ENCODE data around the gene AGTPBP1. TPM values are rescaled to one million over a fixed set of nuclear protein-coding genes. Genes with fewer than 3 reads are reported as not detected.

The AGTPBP1 gene
- total and polyA plus RNA-seq, 4 donors, result 8.6 to 32.7 (median 18.3) TPM

GRCh38 chr9:85639675-85640186 is 102.0 kb downstream of the AGTPBP1 start:
- intact Hi-C loops (cut with DNase I), result no loop called here
- no peak overlapping the region for H3K27ac ChIP-seq (ENCODE audit: low read depth in 1 of 2, low read length in 2 of 2)
- DNase-seq (no peak), ATAC-seq (ENCODE audit: low FRiP score) (no peak)
- no peaks in the 10 kb centered on the region for H3K27me3 ChIP-seq (ENCODE audit: control insufficient read depth in 1 of 2, insufficient read depth in 2 of 2, low read length in 1 of 2)
- 87 to 90% methylated on average over 3 of the region's 3 CpGs for WGBS, 2 donors
- H3K36me3 ChIP-seq (ENCODE audit: control insufficient read depth in 1 of 2, insufficient read depth in 2 of 2, low read length in 1 of 2), result no peaks in the 10 kb centered on the region
- H3K4me1 ChIP-seq (ENCODE audit: control insufficient read depth in 1 of 2, insufficient read depth in 2 of 2, low read length in 2 of 2), result no peaks in the 10 kb centered on the region
- no peaks in the 10 kb centered on the region for H3K9me3 ChIP-seq (ENCODE audit: control insufficient read depth, low read length)
- no peak overlapping the region for H3K4me3 ChIP-seq (ENCODE audit: low read length in 2 of 2)

GRCh38 chr9:85631809-85632208 is 109.9 kb downstream of the AGTPBP1 start:
- DNase-seq, result no peak
- H3K9me3 ChIP-seq (ENCODE audit: control insufficient read depth, low read length), result no peaks in the 10 kb centered on the region
- H3K4me1 ChIP-seq (ENCODE audit: control insufficient read depth in 1 of 2, insufficient read depth in 2 of 2, low read length in 2 of 2), result no peaks in the 10 kb centered on the region
- no peak for ATAC-seq (ENCODE audit: low FRiP score)
- peaks cover 0 to 8% of the 10 kb centered on the region in 2 donors for H3K36me3 ChIP-seq (ENCODE audit: control insufficient read depth in 1 of 2, insufficient read depth in 2 of 2, low read length in 1 of 2)
- 96 to 100% methylated on average over 1 of the region's 1 CpG for WGBS, 2 donors
- no peaks in the 10 kb centered on the region for H3K27me3 ChIP-seq (ENCODE audit: control insufficient read depth in 1 of 2, insufficient read depth in 2 of 2, low read length in 1 of 2)
- H3K27ac ChIP-seq (ENCODE audit: low read depth in 1 of 2, low read length in 2 of 2), result no peak overlapping the region
- no peak overlapping the region for H3K4me3 ChIP-seq (ENCODE audit: low read length in 2 of 2)
- intact Hi-C loops (cut with DNase I), result no loop called here

GRCh38 chr9:85630676-85631075 is 111.1 kb downstream of the AGTPBP1 start:
- WGBS, 2 donors, result 91 to 96% methylated on average over 1 of the region's 1 CpG
- intact Hi-C loops (cut with DNase I), result no loop called here
- ATAC-seq (ENCODE audit: low FRiP score), result no peak
- Histone ChIP-seq H3K27me3 (ENCODE audit: control insufficient read depth in 1 of 2, insufficient read depth in 2 of 2, low read length in 1 of 2) (no peaks in the 10 kb centered on the region), H3K9me3 (ENCODE audit: control insufficient read depth, low read length) (no peaks in the 10 kb centered on the region), H3K27ac (ENCODE audit: low read depth in 1 of 2, low read length in 2 of 2) (no peak overlapping the region), H3K4me1 (ENCODE audit: control insufficient read depth in 1 of 2, insufficient read depth in 2 of 2, low read length in 2 of 2) (no peaks in the 10 kb centered on the region), H3K36me3 (ENCODE audit: control insufficient read depth in 1 of 2, insufficient read depth in 2 of 2, low read length in 1 of 2) (peaks cover 0 to 8% of the 10 kb centered on the region in 2 donors), H3K4me3 (ENCODE audit: low read length in 2 of 2) (no peak overlapping the region)
- no peak for DNase-seq

GRCh38 chr9:85617141-85617670 is 124.5 kb downstream of the AGTPBP1 start:
- H3K4me1 ChIP-seq (ENCODE audit: control insufficient read depth in 1 of 2, insufficient read depth in 2 of 2, low read length in 2 of 2), result no peaks in the 10 kb centered on the region
- intact Hi-C loops (cut with DNase I), result no loop called here
- H3K27ac ChIP-seq (ENCODE audit: low read depth in 1 of 2, low read length in 2 of 2), result no peak overlapping the region
- no peaks in the 10 kb centered on the region for H3K9me3 ChIP-seq (ENCODE audit: control insufficient read depth, low read length)
- no peaks in the 10 kb centered on the region for H3K27me3 ChIP-seq (ENCODE audit: control insufficient read depth in 1 of 2, insufficient read depth in 2 of 2, low read length in 1 of 2)
- DNase-seq (no peak), ATAC-seq (ENCODE audit: low FRiP score) (no peak)
- WGBS, 2 donors, result 88 to 94% methylated on average over 1 of the region's 1 CpG
- no peak overlapping the region for H3K4me3 ChIP-seq (ENCODE audit: low read length in 2 of 2)
- H3K36me3 ChIP-seq (ENCODE audit: control insufficient read depth in 1 of 2, insufficient read depth in 2 of 2, low read length in 1 of 2), result no peaks in the 10 kb centered on the region

GRCh38 chr9:85615792-85616191 is 126.0 kb downstream of the AGTPBP1 start:
- ATAC-seq (ENCODE audit: low FRiP score), result no peak
- Histone ChIP-seq H3K4me3 (ENCODE audit: low read length in 2 of 2) (no peak overlapping the region), H3K9me3 (ENCODE audit: control insufficient read depth, low read length) (no peaks in the 10 kb centered on the region), H3K27ac (ENCODE audit: low read depth in 1 of 2, low read length in 2 of 2) (no peak overlapping the region), H3K36me3 (ENCODE audit: control insufficient read depth in 1 of 2, insufficient read depth in 2 of 2, low read length in 1 of 2) (no peaks in the 10 kb centered on the region), H3K4me1 (ENCODE audit: control insufficient read depth in 1 of 2, insufficient read depth in 2 of 2, low read length in 2 of 2) (no peaks in the 10 kb centered on the region), H3K27me3 (ENCODE audit: control insufficient read depth in 1 of 2, insufficient read depth in 2 of 2, low read length in 1 of 2) (no peaks in the 10 kb centered on the region)
- WGBS, 2 donors, result 95% methylated on average over 1 of the region's 1 CpG
- intact Hi-C loops (cut with DNase I), result no loop called here
- no peak for DNase-seq

- H3K4me3 ChIP-seq (ENCODE audit: low read length in 2 of 2), result peak overlapping the region; percentile 31 to 41
- intact Hi-C loops (cut with DNase I), result loop anchor here (5.0 kb wide), 1 partner anchor 1213 kb away; no protein-coding TSS in a partner anchor
- DNase-seq (no peak), ATAC-seq (ENCODE audit: low FRiP score) (peak; percentile 74)
- H3K27ac ChIP-seq (ENCODE audit: low read depth in 1 of 2, low read length in 2 of 2), result no peak overlapping the region
- H3K4me1 ChIP-seq (ENCODE audit: control insufficient read depth in 1 of 2, insufficient read depth in 2 of 2, low read length in 2 of 2), result no peaks in the 10 kb centered on the region
- no peaks in the 10 kb centered on the region for H3K27me3 ChIP-seq (ENCODE audit: control insufficient read depth in 1 of 2, insufficient read depth in 2 of 2, low read length in 1 of 2)
- H3K9me3 ChIP-seq (ENCODE audit: control insufficient read depth, low read length), result no peaks in the 10 kb centered on the region
- WGBS, 2 donors, result 42 to 48% methylated on average over 4 of the region's 4 CpGs
- no peaks in the 10 kb centered on the region for H3K36me3 ChIP-seq (ENCODE audit: control insufficient read depth in 1 of 2, insufficient read depth in 2 of 2, low read length in 1 of 2)
Measured at GRCh38 chr9:85610074-85610860, 131.5 kb downstream of the AGTPBP1 start.

GRCh38 chr9:85605905-85606304 is 135.8 kb downstream of the AGTPBP1 start:
- Histone ChIP-seq H3K4me3 (ENCODE audit: low read length in 2 of 2) (no peak overlapping the region), H3K36me3 (ENCODE audit: control insufficient read depth in 1 of 2, insufficient read depth in 2 of 2, low read length in 1 of 2) (no peaks in the 10 kb centered on the region), H3K27me3 (ENCODE audit: control insufficient read depth in 1 of 2, insufficient read depth in 2 of 2, low read length in 1 of 2) (no peaks in the 10 kb centered on the region), H3K4me1 (ENCODE audit: control insufficient read depth in 1 of 2, insufficient read depth in 2 of 2, low read length in 2 of 2) (no peaks in the 10 kb centered on the region), H3K9me3 (ENCODE audit: control insufficient read depth, low read length) (no peaks in the 10 kb centered on the region), H3K27ac (ENCODE audit: low read depth in 1 of 2, low read length in 2 of 2) (no peak overlapping the region)
- intact Hi-C loops (cut with DNase I), result no loop called here
- no peak for DNase-seq
- WGBS, 2 donors, result 92 to 97% methylated on average over 1 of the region's 1 CpG
- no peak for ATAC-seq (ENCODE audit: low FRiP score)

- WGBS, 2 donors, result 88 to 91% methylated on average over 3 of the region's 3 CpGs
- H3K36me3 ChIP-seq (ENCODE audit: control insufficient read depth in 1 of 2, insufficient read depth in 2 of 2, low read length in 1 of 2), result no peaks in the 10 kb centered on the region
- intact Hi-C loops (cut with DNase I), result no loop called here
- no peak for ATAC-seq (ENCODE audit: low FRiP score)
- no peak for DNase-seq
- H3K9me3 ChIP-seq (ENCODE audit: control insufficient read depth, low read length), result no peaks in the 10 kb centered on the region
- no peak overlapping the region for H3K27ac ChIP-seq (ENCODE audit: low read depth in 1 of 2, low read length in 2 of 2)
- no peak overlapping the region for H3K4me3 ChIP-seq (ENCODE audit: low read length in 2 of 2)
- no peaks in the 10 kb centered on the region for H3K4me1 ChIP-seq (ENCODE audit: control insufficient read depth in 1 of 2, insufficient read depth in 2 of 2, low read length in 2 of 2)
- H3K27me3 ChIP-seq (ENCODE audit: control insufficient read depth in 1 of 2, insufficient read depth in 2 of 2, low read length in 1 of 2), result no peaks in the 10 kb centered on the region
Measured at GRCh38 chr9:85603936-85604335, 137.8 kb downstream of the AGTPBP1 start.

GRCh38 chr9:85602742-85603141 is 139.0 kb downstream of the AGTPBP1 start:
- ATAC-seq (ENCODE audit: low FRiP score) (no peak), DNase-seq (no peak)
- WGBS, 2 donors, result 91 to 93% methylated on average over 6 of the region's 6 CpGs
- intact Hi-C loops (cut with DNase I), result no loop called here
- H3K36me3 ChIP-seq (ENCODE audit: control insufficient read depth in 1 of 2, insufficient read depth in 2 of 2, low read length in 1 of 2), result no peaks in the 10 kb centered on the region
- no peak overlapping the region for H3K27ac ChIP-seq (ENCODE audit: low read depth in 1 of 2, low read length in 2 of 2)
- H3K9me3 ChIP-seq (ENCODE audit: control insufficient read depth, low read length), result no peaks in the 10 kb centered on the region
- no peaks in the 10 kb centered on the region for H3K4me1 ChIP-seq (ENCODE audit: control insufficient read depth in 1 of 2, insufficient read depth in 2 of 2, low read length in 2 of 2)
- H3K4me3 ChIP-seq (ENCODE audit: low read length in 2 of 2), result no peak overlapping the region
- no peaks in the 10 kb centered on the region for H3K27me3 ChIP-seq (ENCODE audit: control insufficient read depth in 1 of 2, insufficient read depth in 2 of 2, low read length in 1 of 2)
